K562 (cell line): ENCODE measurements around the gene FAM168B. TPM values are rescaled to one million over a fixed set of nuclear protein-coding genes. Genes with fewer than 3 reads are reported as not detected.

Source experiments
- ATAC-seq: fragments of 200-7000 bp; cut with Tn5 transposase; 3 replicates; pipeline ENCODE4 v1.9.1; 2020; ENCODE audit warnings: moderate library complexity
- BruUV-seq: library from RNA; stranded (reverse); fragments of 400-500 nt; replicated peaks from 2 replicates; lab custom pipeline; 2021; lab: Mats Ljungman, UMichigan
- CTCF ChIA-PET: fragments of 300-600 bp; formaldehyde crosslinking; extraction: SDS; loops from one replicate; lab custom pipeline; 2021; ENCODE audit warnings: low intra/inter-chr PET ratio; lab: Yijun Ruan, JAX
- POLR2A ChIA-PET: fragments of 300-600, 350-650 bp; sonication (Branson Sonifier 250); formaldehyde crosslinking; extraction: SDS; loops from one replicate; lab custom pipeline; 2021; ENCODE audit warnings: antibody characterized with exemption, inconsistent platforms; lab: Yijun Ruan, JAX
- DNase-seq, 4 experiments: peaks; one replicate each; pipeline versions ENCODE4 v3.0.0 to v3.0.0-alpha.2; 2011 to 2018; ENCODE audit warnings: low spot score in 3 of 4, mixed read lengths in 3 of 4; ENCODE audit errors: extremely low read depth in 1 of 4
- FAIRE-seq: peaks from 2 replicates; lab custom pipeline; 2011; peaks lifted over from hg19 to GRCh38; lab: Jason Lieb, UNC
- H2AFZ ChIP-seq: 2 replicates; pipeline ENCODE4 v1.6.0; 2011; ENCODE audit warnings: low read depth, low read length, control low read depth, inconsistent platforms
- H3K27ac ChIP-seq: fragments of 200-600 bp; 3 replicates; pipeline ENCODE4 v1.8.0; 2011; ENCODE audit warnings: low read depth, mild to moderate bottlenecking, control low read depth, inconsistent platforms, low read length, moderate library complexity, mixed read lengths; ENCODE audit errors: extremely low read depth
- H3K27me3 ChIP-seq, 2 experiments: fragments of 300-600 bp in 1 of 2; 2 replicates in 1 of 2; 3 replicates in 1 of 2; pipeline versions ENCODE4 v1.6.0 to v1.8.0; 2011; ENCODE audit warnings: inconsistent platforms in 2 of 2, low read length in 2 of 2, mild to moderate bottlenecking in 1 of 2, mixed read lengths in 1 of 2, moderate library complexity in 1 of 2; ENCODE audit not compliant: control insufficient read depth in 2 of 2, insufficient read depth in 2 of 2
- H3K36me3 ChIP-seq: fragments of 300-600 bp; 3 replicates; pipeline ENCODE4 v1.8.0; 2011; ENCODE audit warnings: mild to moderate bottlenecking, low read length, inconsistent platforms; ENCODE audit not compliant: control insufficient read depth, insufficient read depth
- H3K4me1 ChIP-seq, 2 experiments: fragments of 200-600 bp in 1 of 2; replicated peaks in 1 of 2; 2 replicates in 1 of 2; 3 replicates in 1 of 2; pipeline versions ENCODE4 v1.5.1 to v1.8.0; 2011; ENCODE audit warnings: inconsistent platforms in 2 of 2, low read length in 2 of 2, mild to moderate bottlenecking in 1 of 2, mixed read lengths in 1 of 2, moderate library complexity in 1 of 2; ENCODE audit not compliant: control insufficient read depth in 2 of 2, insufficient read depth in 2 of 2
- H3K4me2 ChIP-seq: 2 replicates; pipeline ENCODE4 v1.6.1; 2011; ENCODE audit warnings: low read length, control low read depth, inconsistent platforms, mixed read lengths; ENCODE audit not compliant: insufficient read depth
- H3K4me3 ChIP-seq: fragments of 200-600 bp; sonication (generic), shearing (Covaris generic); 2 replicates; pipeline ENCODE4 v1.5.1; 2016; ENCODE audit warnings: control low read depth, inconsistent platforms
- H3K79me2 ChIP-seq: fragments of 200-600 bp; 3 replicates; pipeline ENCODE4 v1.8.0; 2011; ENCODE audit warnings: low read length, inconsistent platforms; ENCODE audit not compliant: control insufficient read depth, insufficient read depth
- H3K9ac ChIP-seq, 2 experiments: 2 replicates each; pipeline versions ENCODE4 v1.6.0 to v1.6.1; 2011; ENCODE audit warnings: low read depth in 2 of 2, low read length in 2 of 2, control low read depth in 1 of 2, inconsistent platforms in 1 of 2, mild to moderate bottlenecking in 1 of 2, mixed read lengths in 1 of 2; ENCODE audit not compliant: insufficient read depth in 1 of 2
- H3K9me1 ChIP-seq: one replicate; pipeline ENCODE4 v1.6.0; 2011; ENCODE audit warnings: inconsistent platforms, mild to moderate bottlenecking, low read length, moderate library complexity; ENCODE audit not compliant: control insufficient read depth, insufficient read depth
- H3K9me3 ChIP-seq: replicated peaks from 2 replicates; pipeline ENCODE4 v1.5.1; 2011; ENCODE audit warnings: low read depth, low read length, inconsistent platforms; ENCODE audit not compliant: control insufficient read depth, insufficient read depth
- H4K20me1 ChIP-seq: replicated peaks from 2 replicates; pipeline ENCODE4 v1.6.1; 2011; ENCODE audit warnings: low read length, inconsistent platforms, mixed read lengths; ENCODE audit not compliant: control insufficient read depth, insufficient read depth
- CSDE1 ChIP-seq, 2 experiments: fragments of 450-650 bp; IDR thresholded peaks; 2 replicates each; pipeline ENCODE4 v1.6.1; 2016; ENCODE audit warnings: mild to moderate bottlenecking in 1 of 2
- POLR2AphosphoS5 ChIP-seq: IDR thresholded peaks from 2 replicates; pipeline ENCODE4 v1.6.1; 2011; ENCODE audit warnings: mild to moderate bottlenecking, low read depth, low read length, moderate library complexity; ENCODE audit not compliant: control insufficient read depth, insufficient read depth
- WGBS: fragments of 100-300 bp; shearing (Covaris generic); methylation state at CpG from one replicate; pipeline ENCODE4 v1.1.6; 2016; ENCODE audit warnings: low coverage, mixed read lengths; ENCODE audit not compliant: insufficient coverage; ENCODE audit errors: missing lambda C conversion rate; 5-methylcytosine and 5-hydroxymethylcytosine counted together
- in situ Hi-C: fragments of 300-500 bp; cut with MboI; formaldehyde crosslinking; loops from 4 replicates; pipeline ENCODE4 v1.15.0; 2018; ENCODE audit warnings: inconsistent platforms, mixed read lengths
- intact Hi-C: fragments of 100-400 bp; cut with micrococcal nuclease; formaldehyde crosslinking; loops from 2 replicates; pipeline ENCODE4 v1.14.2; 2022
- polyA plus RNA-seq, 8 experiments: library from polyadenylated mRNA; depleted of rRNA in 4 of 8; stranded (reverse) in 5 of 8; unstranded in 3 of 8; fragments of >200 nt; fragmentation: Nextera tagmentation in 2 of 8; fragmentation: Illumina TruSeq in 1 of 8; extraction: Ambion mirVana in 2 of 8; extraction: Trizol in 1 of 8; gene quantifications; 2 replicates each; pipeline versions ENCODE4 v1.2.1 to v1.2.3, GENCODE V29; 2011 to 2014; ENCODE audit warnings: inconsistent platforms in 1 of 8, missing spikeins in 1 of 8
- total RNA-seq, 7 experiments: library from RNA; depleted of rRNA in 6 of 7; stranded (reverse); fragments of >200 nt in 6 of 7; fragmentation: Illumina TruSeq in 2 of 7; extraction: Trizol in 2 of 7; gene quantifications; 2 replicates each; pipeline versions ENCODE4 v1.2.1 to v1.2.3, GENCODE V29; 2011 to 2021; ENCODE audit warnings: low replicate concordance in 1 of 7

FAM168B gene
- total and polyA plus RNA-seq, 9 of the 15 experiments (the other 6 are each of a cell fraction or from before 2014, with no cell fraction given), result 3.3 to 76.0 (median 46.1) TPM

DNA sequence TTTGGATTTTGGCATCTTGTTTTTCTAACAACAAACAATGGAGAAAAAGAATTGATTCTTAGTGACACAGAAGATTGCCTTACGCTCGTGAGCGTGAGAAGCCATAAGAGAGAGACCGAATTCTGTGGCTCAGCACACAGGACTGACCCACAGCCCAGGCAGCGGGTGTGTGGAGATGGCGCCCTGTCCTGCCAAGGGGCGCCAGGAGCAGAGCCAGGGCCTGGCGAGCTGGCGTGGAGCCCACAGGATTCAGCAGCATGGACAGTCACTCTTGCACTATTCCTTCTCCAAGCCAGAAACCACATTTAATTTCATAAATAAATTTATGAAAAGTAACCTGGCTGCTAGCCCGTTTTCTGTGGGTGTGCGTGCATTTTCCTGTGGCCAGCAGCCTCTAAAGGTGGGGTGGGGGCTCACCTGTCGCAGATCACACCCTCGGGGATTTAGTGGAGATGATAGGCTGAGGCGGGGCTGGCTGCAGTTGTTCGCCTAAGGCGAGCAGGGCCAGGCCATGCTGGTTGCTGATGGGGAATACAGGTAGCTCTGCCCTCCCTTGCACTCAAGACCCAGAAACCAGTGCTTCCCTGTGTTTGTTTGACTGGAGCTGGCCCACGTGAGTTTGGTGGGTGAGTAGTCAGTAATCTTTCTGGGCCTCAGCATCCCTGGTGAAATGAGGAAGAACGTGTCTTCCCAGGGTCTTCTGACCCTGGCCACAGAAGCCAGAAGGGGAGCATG lies 46.2 kb downstream of the FAM168B start:
- TF ChIP-seq POLR2AphosphoS5, result peak; percentile 16; the same call in 1 of the 2 replicates
- TF ChIP-seq CSDE1 (IDR thresholded peaks at IDR 0.05), result no peak
- peaks cover 55% of the 10 kb centered on the region for H3K36me3 ChIP-seq
- BruUV-seq, result no TSS peak
- peaks cover 11% of the 10 kb centered on the region for H4K20me1 ChIP-seq
- H3K9me3 ChIP-seq, result no peaks in the 10 kb centered on the region
- no peak overlapping the region for H3K4me3 ChIP-seq
- 94% methylated on average over 16 of the region's 18 CpGs for WGBS
- no peak overlapping the region for H3K4me2 ChIP-seq
- in situ Hi-C loops, result no loop called here
- H3K4me1 ChIP-seq, result peaks cover 0 to 18% of the 10 kb centered on the region in 2 experiments; a peak in 1 of 5 replicates
- DNase-seq (no peak), ATAC-seq (no peak), FAIRE-seq (no peak)
- peaks cover 4% of the 10 kb centered on the region for H3K9me1 ChIP-seq
- no peak overlapping the region for H2AFZ ChIP-seq
- H3K9ac ChIP-seq, result peak overlapping the region in 1 of 2 experiments; percentile 20; a peak in 1 of 4 replicates
- no peaks in the 10 kb centered on the region for H3K27me3 ChIP-seq
- no peaks in the 10 kb centered on the region for H3K79me2 ChIP-seq
- intact Hi-C loops, result no loop called here
- ChIA-PET POLR2A (interaction anchor here (0.6 to 1.9 kb wide), 2 partner anchors 18 to 19 kb away, joined by 3 to 4 read pairs; no protein-coding TSS in a partner anchor), CTCF (no interaction called here)
- no peak overlapping the region for H3K27ac ChIP-seq
